GM12878 (cell line): ENCODE measurements around the gene CILP. TPM values are rescaled to one million over a fixed set of nuclear protein-coding genes. Genes with fewer than 3 reads are reported as not detected.
A peak's percentile ranks its signal among the peaks of the same experiment; 100 is the strongest.

ENCODE experiments used
- ATAC-seq: fragments of 200-7000 bp; cut with Tn5 transposase; 3 replicates; pipeline ENCODE4 v1.9.1; 2020; ENCODE audit warnings: mild to moderate bottlenecking, moderate library complexity
- BruUV-seq: library from RNA; stranded (reverse); fragments of 400-500 nt; replicated peaks from 2 replicates; lab custom pipeline; 2021; lab: Mats Ljungman, UMichigan
- CTCF ChIA-PET: fragments of 300-600 bp; sonication (Branson Sonifier 250); formaldehyde crosslinking; extraction: SDS; loops from one replicate; lab custom pipeline; 2021; ENCODE audit warnings: inconsistent platforms; lab: Yijun Ruan, JAX
- POLR2A ChIA-PET: fragments of 350-600 bp; formaldehyde crosslinking; extraction: SDS; loops from one replicate; lab custom pipeline; 2021; ENCODE audit warnings: inconsistent platforms; lab: Charles Lee
- RAD21 ChIA-PET: fragments of 300-600 bp; sonication (Branson Sonifier 250); formaldehyde crosslinking; loops from one replicate; lab custom pipeline; 2023; ENCODE audit warnings: antibody characterized with exemption; ENCODE audit not compliant: unreplicated experiment; lab: Charles Lee
- SMC1A ChIA-PET: fragments of 300-600 bp; sonication (Branson Sonifier 250); formaldehyde crosslinking; loops from one replicate; lab custom pipeline; 2023; ENCODE audit not compliant: unreplicated experiment, uncharacterized antibody; lab: Charles Lee
- DNase-seq: peaks from one replicate; pipeline ENCODE4 v3.0.0-alpha.2; 2011; ENCODE audit warnings: low read depth, low spot score
- FAIRE-seq: peaks from 3 replicates; lab custom pipeline; 2011; peaks lifted over from hg19 to GRCh38; lab: Jason Lieb, UNC
- H2AFZ ChIP-seq: 2 replicates; pipeline ENCODE4 v1.6.0; 2011; ENCODE audit warnings: low read depth, low read length, control low read depth; ENCODE audit not compliant: control insufficient read depth
- H3K27ac ChIP-seq: 2 replicates; pipeline ENCODE4 v1.5.1; 2011; ENCODE audit warnings: control low read depth; ENCODE audit not compliant: control insufficient read depth, insufficient read depth
- H3K27me3 ChIP-seq, 2 experiments: replicated peaks in 1 of 2; 2 replicates each; pipeline versions ENCODE4 v1.6.0 to v1.6.1; 2011; ENCODE audit warnings: low read length in 1 of 2; ENCODE audit not compliant: control insufficient read depth in 2 of 2, insufficient read depth in 2 of 2
- H3K36me3 ChIP-seq, 2 experiments: 2 replicates each; pipeline ENCODE4 v1.5.1; 2011; ENCODE audit warnings: low read length in 1 of 2; ENCODE audit not compliant: control insufficient read depth in 2 of 2, insufficient read depth in 2 of 2
- H3K4me1 ChIP-seq: 2 replicates; pipeline ENCODE4 v1.6.1; 2011; ENCODE audit warnings: mild to moderate bottlenecking, low read length, moderate library complexity, mixed read lengths; ENCODE audit not compliant: control insufficient read depth, insufficient read depth
- H3K4me2 ChIP-seq: 2 replicates; pipeline ENCODE4 v1.6.0; 2011; ENCODE audit warnings: control low read depth; ENCODE audit not compliant: control insufficient read depth, insufficient read depth
- H3K4me3 ChIP-seq: fragments of 200-600 bp; sonication (generic); 2 replicates; pipeline ENCODE4 v1.5.1; 2016
- H3K79me2 ChIP-seq: 2 replicates; pipeline ENCODE4 v1.6.0; 2011; ENCODE audit warnings: low read length; ENCODE audit not compliant: control insufficient read depth, insufficient read depth
- H3K9ac ChIP-seq: 2 replicates; pipeline ENCODE4 v1.8.0; 2011; ENCODE audit warnings: low read length, control low read depth, mixed read lengths; ENCODE audit not compliant: control insufficient read depth, insufficient read depth
- H3K9me3 ChIP-seq: replicated peaks from 3 replicates; pipeline ENCODE4 v1.5.1; 2011; ENCODE audit warnings: mild to moderate bottlenecking, low read length; ENCODE audit not compliant: control insufficient read depth, insufficient read depth
- H4K20me1 ChIP-seq: 2 replicates; pipeline ENCODE4 v1.6.0; 2011; ENCODE audit not compliant: control insufficient read depth, insufficient read depth
- CUX1 ChIP-seq: IDR thresholded peaks from 2 replicates; pipeline ENCODE4 v1.6.1; 2012; ENCODE audit warnings: improper control_type of control experiment, low read depth, low read length; ENCODE audit not compliant: insufficient replicate concordance
- IKZF2 ChIP-seq, 2 experiments: fragments of 450-650 bp; IDR thresholded peaks; 2 replicates each; pipeline ENCODE4 v1.6.1; 2017; ENCODE audit warnings: mild to moderate bottlenecking in 2 of 2, moderate library complexity in 2 of 2
- RAD21 ChIP-seq: IDR thresholded peaks from 2 replicates; pipeline ENCODE4 v1.6.1; 2011; ENCODE audit warnings: mild to moderate bottlenecking, low read depth, low read length, moderate library complexity; ENCODE audit not compliant: insufficient read depth
- SIN3A ChIP-seq: IDR thresholded peaks from 2 replicates; pipeline ENCODE4 v1.6.1; 2012; ENCODE audit warnings: low read depth, low read length, improper control_type of control experiment
- SMC3 ChIP-seq: IDR thresholded peaks from 2 replicates; pipeline ENCODE4 v1.6.1; 2011; ENCODE audit warnings: low read length, improper control_type of control experiment, borderline replicate concordance
- STAT3 ChIP-seq: IDR thresholded peaks from 2 replicates; pipeline ENCODE4 v1.6.1; 2011; ENCODE audit warnings: low read depth, low read length, improper control_type of control experiment
- SUZ12 ChIP-seq: fragments of 200-600 bp; sonication (generic); IDR thresholded peaks from one replicate; pipeline ENCODE4 v1.6.1; 2018; ENCODE audit warnings: antibody characterized with exemption, mild to moderate bottlenecking; ENCODE audit not compliant: unreplicated experiment
- TAF1 ChIP-seq: IDR thresholded peaks from 2 replicates; pipeline ENCODE4 v1.6.1; 2011; ENCODE audit warnings: mild to moderate bottlenecking, low read depth, low read length, borderline replicate concordance
- ZNF217 ChIP-seq: fragments of 450-650 bp; IDR thresholded peaks from 2 replicates; pipeline ENCODE4 v1.6.1; 2017; ENCODE audit warnings: antibody characterized with exemption, mild to moderate bottlenecking
- WGBS: methylation state at CpG from one replicate; pipeline ENCODE4 v1.1.6; 2016; ENCODE audit warnings: low lambda C conversion rate; ENCODE audit not compliant: insufficient replicate concordance, insufficient coverage; ENCODE audit errors: missing lambda C conversion rate; 5-methylcytosine and 5-hydroxymethylcytosine counted together
- in situ Hi-C: fragments of 300-500 bp; cut with MboI; formaldehyde crosslinking; loops from 9 replicates; pipeline ENCODE4 v1.14.3; 2018; ENCODE audit warnings: mixed read lengths
- intact Hi-C: fragments of 100-400 bp; cut with micrococcal nuclease; formaldehyde crosslinking; loops from one replicate; pipeline ENCODE4 v1.14.2; 2022; ENCODE audit not compliant: unreplicated experiment
- polyA plus RNA-seq, 11 experiments: library from polyadenylated mRNA; depleted of rRNA in 4 of 11; unstranded in 6 of 11; stranded (reverse) in 5 of 11; fragments of >200 nt; fragmentation: Nextera tagmentation in 4 of 11; fragmentation: Illumina TruSeq in 1 of 11; extraction: Ambion mirVana in 4 of 11; extraction: Trizol in 1 of 11; gene quantifications; 1 replicate in 1 of 11; 2 replicates in 10 of 11; pipeline versions ENCODE4 v1.2.1 to v1.2.3, GENCODE V29; 2011 to 2016; ENCODE audit warnings: inconsistent platforms in 2 of 11, missing spikeins in 2 of 11, low read depth in 1 of 11
- total RNA-seq, 4 experiments: library from RNA; depleted of rRNA in 3 of 4; stranded (reverse); fragments of >200 nt in 3 of 4; fragmentation: Illumina TruSeq in 1 of 4; extraction: Trizol in 1 of 4; gene quantifications; 2 replicates each; pipeline versions ENCODE4 v1.2.1 to v1.2.3, GENCODE V29; 2013 to 2021
- TF ChIP-seq, protein P1 (sequence below): fragments of 450-650 bp; IDR thresholded peaks from 2 replicates; pipeline ENCODE4 v1.6.1; 2017; ENCODE audit warnings: antibody characterized with exemption, mild to moderate bottlenecking, moderate library complexity
- TF ChIP-seq, protein P2 (sequence below): fragments of 450-650 bp; IDR thresholded peaks from 2 replicates; pipeline ENCODE4 v1.6.1; 2017; ENCODE audit warnings: mild to moderate bottlenecking, low read depth, inconsistent platforms; ENCODE audit not compliant: poor library complexity, severe bottlenecking

CILP gene
- total and polyA plus RNA-seq, 10 of the 15 experiments (the other 5 are each of a cell fraction or from before 2014, with no cell fraction given), result 0.03 to 0.06 (median 0.04) TPM; not detected in 4

GRCh38 chr15:65189102-65189740 is 22.1 kb downstream of the CILP start:
- BruUV-seq, result no TSS peak
- POLR2A ChIA-PET, result no interaction called here
- DNase-seq (no peak), ATAC-seq (no peak), FAIRE-seq (peak; percentile 61)
- no peak overlapping the region for H3K4me2 ChIP-seq
- no peak overlapping the region; the same call in 1 of the 2 replicates for H2AFZ ChIP-seq
- H3K79me2 ChIP-seq, result peaks cover 9% of the 10 kb centered on the region
- CTCF ChIA-PET, result interaction anchor here (0.9 to 2.9 kb wide), 8 partner anchors 23 to 211 kb away, joined by 3 to 26 read pairs (median 4); partner anchors contain the start of gene RNU5B-1
- H3K27ac ChIP-seq, result no peak overlapping the region
- intact Hi-C loops (loop anchor here (1.0 to 2.0 kb wide), 3 partner anchors 82 to 116 kb away; partner anchors contain the start of gene RNU5B-1), in situ Hi-C loops (loop anchor here (5.0 kb wide), 1 partner anchor 108 kb away; the partner anchor contains the start of gene RNU5A-1)
- RAD21 ChIA-PET, result interaction anchor here (0.9 to 1.0 kb wide), 2 partner anchors 82 to 109 kb away, joined by 3 read pairs; no protein-coding TSS in a partner anchor
- no peak overlapping the region for H3K4me3 ChIP-seq
- H3K9ac ChIP-seq, result no peak overlapping the region
- no peaks in the 10 kb centered on the region for H3K36me3 ChIP-seq
- no peaks in the 10 kb centered on the region for H3K27me3 ChIP-seq
- no peaks in the 10 kb centered on the region for H3K4me1 ChIP-seq
- H4K20me1 ChIP-seq, result no peaks in the 10 kb centered on the region
- SMC1A ChIA-PET, result interaction anchor here (1.7 kb wide), 1 partner anchor 109 kb away, joined by 5 read pairs; no protein-coding TSS in a partner anchor
- H3K9me3 ChIP-seq, result no peaks in the 10 kb centered on the region
- WGBS, result 5% methylated on average over 3 of the region's 3 CpGs
- TF ChIP-seq, protein P1, sequence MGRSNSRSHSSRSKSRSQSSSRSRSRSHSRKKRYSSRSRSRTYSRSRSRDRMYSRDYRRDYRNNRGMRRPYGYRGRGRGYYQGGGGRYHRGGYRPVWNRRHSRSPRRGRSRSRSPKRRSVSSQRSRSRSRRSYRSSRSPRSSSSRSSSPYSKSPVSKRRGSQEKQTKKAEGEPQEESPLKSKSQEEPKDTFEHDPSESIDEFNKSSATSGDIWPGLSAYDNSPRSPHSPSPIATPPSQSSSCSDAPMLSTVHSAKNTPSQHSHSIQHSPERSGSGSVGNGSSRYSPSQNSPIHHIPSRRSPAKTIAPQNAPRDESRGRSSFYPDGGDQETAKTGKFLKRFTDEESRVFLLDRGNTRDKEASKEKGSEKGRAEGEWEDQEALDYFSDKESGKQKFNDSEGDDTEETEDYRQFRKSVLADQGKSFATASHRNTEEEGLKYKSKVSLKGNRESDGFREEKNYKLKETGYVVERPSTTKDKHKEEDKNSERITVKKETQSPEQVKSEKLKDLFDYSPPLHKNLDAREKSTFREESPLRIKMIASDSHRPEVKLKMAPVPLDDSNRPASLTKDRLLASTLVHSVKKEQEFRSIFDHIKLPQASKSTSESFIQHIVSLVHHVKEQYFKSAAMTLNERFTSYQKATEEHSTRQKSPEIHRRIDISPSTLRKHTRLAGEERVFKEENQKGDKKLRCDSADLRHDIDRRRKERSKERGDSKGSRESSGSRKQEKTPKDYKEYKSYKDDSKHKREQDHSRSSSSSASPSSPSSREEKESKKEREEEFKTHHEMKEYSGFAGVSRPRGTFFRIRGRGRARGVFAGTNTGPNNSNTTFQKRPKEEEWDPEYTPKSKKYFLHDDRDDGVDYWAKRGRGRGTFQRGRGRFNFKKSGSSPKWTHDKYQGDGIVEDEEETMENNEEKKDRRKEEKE, result no peak
- no peak for TF ChIP-seq SUZ12
- no peak for TF ChIP-seq ZNF217
- TF ChIP-seq SMC3, result peak; percentile 69; the same call in 1 of the 2 replicates
- TF ChIP-seq RAD21, result peak; percentile 93
- 0 out of 4 replicates have a peak, but pooled peaks of 1 of the 2 experiments have one; percentile 11 for TF ChIP-seq IKZF2 (IDR thresholded peaks at IDR 0.05)
- TF ChIP-seq, protein P2, sequence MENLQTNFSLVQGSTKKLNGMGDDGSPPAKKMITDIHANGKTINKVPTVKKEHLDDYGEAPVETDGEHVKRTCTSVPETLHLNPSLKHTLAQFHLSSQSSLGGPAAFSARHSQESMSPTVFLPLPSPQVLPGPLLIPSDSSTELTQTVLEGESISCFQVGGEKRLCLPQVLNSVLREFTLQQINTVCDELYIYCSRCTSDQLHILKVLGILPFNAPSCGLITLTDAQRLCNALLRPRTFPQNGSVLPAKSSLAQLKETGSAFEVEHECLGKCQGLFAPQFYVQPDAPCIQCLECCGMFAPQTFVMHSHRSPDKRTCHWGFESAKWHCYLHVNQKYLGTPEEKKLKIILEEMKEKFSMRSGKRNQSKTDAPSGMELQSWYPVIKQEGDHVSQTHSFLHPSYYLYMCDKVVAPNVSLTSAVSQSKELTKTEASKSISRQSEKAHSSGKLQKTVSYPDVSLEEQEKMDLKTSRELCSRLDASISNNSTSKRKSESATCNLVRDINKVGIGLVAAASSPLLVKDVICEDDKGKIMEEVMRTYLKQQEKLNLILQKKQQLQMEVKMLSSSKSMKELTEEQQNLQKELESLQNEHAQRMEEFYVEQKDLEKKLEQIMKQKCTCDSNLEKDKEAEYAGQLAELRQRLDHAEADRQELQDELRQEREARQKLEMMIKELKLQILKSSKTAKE, result no peak
- no peak for TF ChIP-seq TAF1
- TF ChIP-seq STAT3, result no peak
- no peak for TF ChIP-seq CUX1
- TF ChIP-seq SIN3A, result no peak
